Stimulated activated effector memory CD8-positive, alpha-beta T cell treated with anti-CD3 and anti-CD28 coated beads, Interleukin-12 subunit alpha, Interleukin-12 subunit beta, amount 100 ng/mL, for 72 hours (primary cell): ENCODE measurements around the gene ZNF691.
"Not testable (repeated sequence)": the region's sequence is repeated elsewhere in the genome, so short reads cannot be mapped to it uniquely, and the experiment has no call there.

Source experiments
- ATAC-seq: fragments of 150-1000 bp; cut with Tn5 transposase; 2 replicates; pipeline ENCODE4 v1.10.0; 2021
- DNase-seq, 2 donors: peaks; one replicate each; pipeline ENCODE4 v3.0.0; 2021 to 2022; ENCODE audit warnings: low spot score in 2 of 2
- H3K27ac Mint-ChIP-seq: one replicate; pipeline ENCODE4 v1.8.0; 2022; ENCODE audit warnings: mild to moderate bottlenecking, mixed read lengths
- H3K36me3 Mint-ChIP-seq: one replicate; pipeline ENCODE4 v1.8.0; 2022; ENCODE audit warnings: mild to moderate bottlenecking, mixed read lengths
- H3K4me1 Mint-ChIP-seq: one replicate; pipeline ENCODE4 v1.8.0; 2022; ENCODE audit warnings: mixed read lengths
- H3K4me3 Mint-ChIP-seq: one replicate; pipeline ENCODE4 v1.8.0; 2022; ENCODE audit warnings: mild to moderate bottlenecking, mixed read lengths
- H3K9me3 Mint-ChIP-seq: one replicate; pipeline ENCODE4 v1.8.0; 2022; ENCODE audit warnings: mixed read lengths

ZNF691 gene

DNA sequence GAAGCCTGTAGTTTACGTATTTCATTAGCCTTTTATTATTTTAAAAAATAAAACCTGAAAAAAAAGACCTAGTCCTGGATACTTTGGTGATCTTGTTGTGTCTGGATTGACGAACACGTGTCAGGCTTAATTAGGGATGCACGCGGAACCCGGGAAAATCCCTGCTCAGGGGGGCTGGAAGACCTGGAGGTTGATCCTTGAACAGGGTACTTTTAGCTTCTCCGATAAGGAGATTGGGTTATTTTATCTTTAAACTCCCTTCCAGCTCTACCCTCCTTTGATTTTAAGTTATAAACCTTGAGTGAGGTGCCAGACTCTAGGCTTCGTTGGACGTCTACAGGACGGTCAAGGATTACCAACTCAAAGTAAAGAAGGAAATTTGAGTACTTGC, 552 bp upstream of the ZNF691 start:
- H3K4me1 Mint-ChIP-seq, result peaks cover 29% of the 10 kb centered on the region
- H3K36me3 Mint-ChIP-seq, result peaks cover 17% of the 10 kb centered on the region
- peak; percentile 3 for ATAC-seq
- no peak for DNase-seq
- H3K4me3 Mint-ChIP-seq, result peak overlapping the region; percentile 88
- H3K27ac Mint-ChIP-seq, result peak overlapping the region; percentile 82
- H3K9me3 Mint-ChIP-seq, result no peaks in the 10 kb centered on the region

DNA sequence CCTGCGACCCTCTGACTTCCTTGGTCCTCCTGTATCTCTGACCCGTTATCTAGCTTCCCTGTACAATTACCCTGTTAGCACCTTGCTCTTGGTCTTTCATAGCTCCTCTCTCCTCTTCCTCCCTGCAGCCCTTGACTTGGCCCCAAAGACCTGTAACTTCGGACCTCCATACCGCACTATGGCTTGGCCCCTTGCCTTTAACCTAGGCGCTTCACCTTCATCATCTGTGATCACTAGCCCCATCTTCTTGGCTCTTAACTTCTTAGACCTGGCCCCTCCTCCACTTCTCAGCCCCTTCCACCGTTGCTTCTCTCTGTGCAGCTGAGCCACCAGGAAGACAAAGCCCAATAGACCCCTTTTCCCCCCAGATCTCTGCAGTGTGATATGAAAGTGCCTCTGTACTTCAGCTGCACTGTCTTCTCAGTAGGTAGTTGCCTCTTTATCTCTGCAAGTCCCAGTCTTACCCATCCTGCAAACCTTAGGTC, 740 bp downstream of the ZNF691 start:
- Mint-ChIP-seq H3K36me3 (peaks cover 26% of the 10 kb centered on the region), H3K4me3 (peak overlapping the region; percentile 88), H3K4me1 (peaks cover 29% of the 10 kb centered on the region), H3K9me3 (no peaks in the 10 kb centered on the region), H3K27ac (peak overlapping the region; percentile 82)
- ATAC-seq, result no peak
- DNase-seq, result peak in 1 of 2 donors; percentile 62

GRCh38 chr1:42847721-42848460, 1.5 kb downstream of the ZNF691 start:
- Mint-ChIP-seq H3K9me3 (no peaks in the 10 kb centered on the region), H3K4me1 (peaks cover 29% of the 10 kb centered on the region), H3K4me3 (peak overlapping the region; percentile 88), H3K27ac (peak overlapping the region; percentile 82), H3K36me3 (peaks cover 26% of the 10 kb centered on the region)
- peak in 1 of 2 donors; percentile 66 for DNase-seq
- ATAC-seq, result peak; percentile 67

DNA sequence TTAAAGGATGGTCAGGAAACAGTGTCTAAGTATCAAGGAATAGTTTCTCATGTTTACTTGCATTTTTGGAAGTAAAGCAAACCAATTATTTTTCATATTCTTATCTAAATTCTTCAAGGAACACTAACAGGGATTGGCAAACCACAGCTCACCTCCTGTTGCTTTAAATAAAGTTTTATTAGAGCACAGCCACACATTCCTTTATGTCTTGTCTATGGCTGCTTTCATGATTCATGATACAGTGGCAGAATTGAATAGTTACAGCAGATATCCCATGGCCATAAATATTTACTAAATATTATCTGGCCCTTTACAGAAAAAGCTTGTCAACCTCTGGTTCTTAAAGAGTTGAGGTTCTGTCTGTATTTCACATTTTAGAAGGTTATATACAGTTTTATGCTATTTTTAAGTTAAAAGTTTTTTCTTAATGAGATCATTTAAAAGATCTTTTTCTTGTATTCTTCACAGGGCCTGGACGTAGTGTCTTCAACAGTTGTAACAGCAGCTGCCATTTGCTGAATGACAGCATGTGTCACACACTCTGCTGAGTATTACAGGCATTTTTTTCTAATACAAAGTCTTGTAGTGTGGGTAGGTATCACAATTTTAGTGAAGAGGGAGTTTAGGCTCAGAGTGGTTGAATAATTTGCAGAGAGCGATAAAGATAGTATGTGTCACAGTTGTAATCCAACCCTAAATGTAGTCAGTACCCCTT, 2.6 kb downstream of the ZNF691 start:
- peaks cover 29% of the 10 kb centered on the region for H3K4me1 Mint-ChIP-seq
- peaks cover 26% of the 10 kb centered on the region for H3K36me3 Mint-ChIP-seq
- DNase-seq (no peak), ATAC-seq (no peak)
- H3K9me3 Mint-ChIP-seq, result no peaks in the 10 kb centered on the region
- H3K4me3 Mint-ChIP-seq, result peak overlapping the region; percentile 88
- H3K27ac Mint-ChIP-seq, result peak overlapping the region; percentile 82

DNA sequence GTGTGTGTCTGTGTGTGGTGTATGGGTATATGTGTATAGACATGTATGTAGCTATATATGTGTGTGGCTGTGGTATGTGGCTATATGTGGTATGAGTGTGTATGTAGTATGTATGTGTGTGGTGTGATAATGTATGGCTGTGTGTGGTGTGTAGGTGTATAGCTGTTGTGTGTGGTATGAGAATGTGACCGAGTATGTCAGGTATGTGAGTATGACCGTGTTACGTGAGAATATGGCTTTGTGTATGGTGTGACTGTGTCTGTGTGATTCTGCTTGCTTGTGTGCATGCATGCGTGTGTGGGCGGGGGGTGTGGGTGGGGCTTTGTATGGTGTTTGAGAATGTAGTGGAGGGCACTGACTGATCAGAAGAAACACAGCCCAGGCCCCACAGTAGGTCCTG, 3.5 kb downstream of the ZNF691 start:
- Mint-ChIP-seq H3K36me3 (peaks cover 26% of the 10 kb centered on the region), H3K4me1 (peaks cover 29% of the 10 kb centered on the region), H3K9me3 (no peaks in the 10 kb centered on the region), H3K4me3 (no peak overlapping the region), H3K27ac (no peak overlapping the region)
- no peak for DNase-seq
- ATAC-seq, result no peak

GRCh38 chr1:42851420-42851819, 5.0 kb downstream of the ZNF691 start:
- no peak overlapping the region for H3K4me3 Mint-ChIP-seq
- H3K4me1 Mint-ChIP-seq, result peaks cover 29% of the 10 kb centered on the region
- H3K36me3 Mint-ChIP-seq, result peaks cover 26% of the 10 kb centered on the region
- ATAC-seq (no peak), DNase-seq (no peak)
- no peaks in the 10 kb centered on the region for H3K9me3 Mint-ChIP-seq
- no peak overlapping the region for H3K27ac Mint-ChIP-seq

DNA sequence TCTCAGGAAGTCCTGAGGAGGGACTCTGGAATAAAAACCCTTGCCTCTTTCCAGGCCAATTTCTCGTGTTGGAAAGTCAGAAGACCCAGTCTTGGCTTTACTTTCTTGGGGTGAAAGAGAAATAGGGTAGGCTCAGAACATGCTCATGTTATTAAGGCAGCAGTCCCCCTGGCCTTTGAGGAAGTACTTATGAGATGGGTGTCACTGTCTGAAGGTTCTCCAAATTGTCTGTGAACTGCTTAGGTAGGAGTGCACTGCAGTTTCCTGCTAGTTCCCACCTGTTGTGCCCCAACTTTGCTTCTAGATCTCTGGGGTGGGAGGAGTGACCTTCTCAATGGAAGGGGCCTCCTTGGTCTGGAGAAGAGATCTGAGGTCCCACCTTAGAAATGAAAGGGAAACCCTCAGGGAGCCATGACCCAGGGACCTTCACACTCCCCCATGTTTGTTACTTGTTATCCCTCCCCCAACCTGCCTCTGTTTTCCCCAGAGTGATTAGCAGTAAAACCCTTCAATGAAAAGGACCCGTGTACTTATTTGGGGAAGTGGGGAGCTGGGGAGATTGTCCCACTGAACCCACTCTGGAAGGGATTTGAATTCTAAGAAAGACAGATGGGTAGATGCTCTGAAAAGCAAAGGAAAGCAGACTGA, 5.7 kb downstream of the ZNF691 start:
- Mint-ChIP-seq H3K4me1 (peaks cover 25% of the 10 kb centered on the region), H3K36me3 (peaks cover 22% of the 10 kb centered on the region), H3K27ac (no peak overlapping the region), H3K4me3 (no peak overlapping the region), H3K9me3 (no peaks in the 10 kb centered on the region)
- ATAC-seq (no peak), DNase-seq (peak in 1 of 2 donors; percentile 39)

GRCh38 chr1:42852608-42852980, 6.2 kb downstream of the ZNF691 start:
- Mint-ChIP-seq H3K4me1 (peaks cover 20% of the 10 kb centered on the region), H3K9me3 (no peaks in the 10 kb centered on the region), H3K36me3 (peaks cover 20% of the 10 kb centered on the region), H3K27ac (no peak overlapping the region), H3K4me3 (no peak overlapping the region)
- ATAC-seq (no peak), DNase-seq (no peak)

DNA sequence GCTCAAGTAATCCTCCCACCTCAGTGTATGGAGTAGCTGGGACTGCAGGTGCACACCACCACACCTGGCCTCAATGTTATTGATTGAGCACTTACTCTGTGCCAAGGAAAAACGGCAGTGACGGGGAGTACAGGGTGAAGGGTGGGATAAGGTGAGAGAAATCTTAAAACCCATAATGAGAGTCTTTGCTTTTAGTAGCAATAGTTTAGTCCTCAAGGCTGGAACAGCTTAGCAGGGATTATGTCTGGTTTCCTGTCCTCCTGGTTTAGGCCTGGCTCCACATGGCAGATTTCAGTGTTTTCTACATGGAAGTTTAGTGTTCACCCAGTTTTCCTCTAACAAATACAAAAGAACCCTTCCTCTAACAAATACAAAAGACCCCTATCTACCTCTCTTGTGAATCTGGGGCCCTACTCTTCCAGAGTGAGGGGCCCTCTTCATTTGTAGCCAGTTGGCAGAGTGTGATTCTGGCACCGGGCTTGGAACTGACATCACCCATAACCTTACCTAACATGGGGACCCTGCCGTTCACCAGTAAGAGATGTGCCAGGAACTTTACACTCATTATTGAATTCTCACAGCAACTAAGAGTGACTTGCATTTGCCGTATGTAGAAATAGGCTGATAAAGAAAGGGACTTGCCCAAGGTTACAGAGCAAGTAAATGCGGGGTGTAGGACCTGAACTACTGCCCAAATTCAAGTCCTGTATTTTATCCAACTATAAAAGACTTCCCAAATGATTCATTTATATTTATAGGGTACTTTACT, 6.9 kb downstream of the ZNF691 start:
- H3K9me3 Mint-ChIP-seq, result no peaks in the 10 kb centered on the region
- no peak for DNase-seq
- H3K4me1 Mint-ChIP-seq, result peaks cover 13% of the 10 kb centered on the region
- no peak for ATAC-seq
- peaks cover 20% of the 10 kb centered on the region for H3K36me3 Mint-ChIP-seq
- H3K4me3 Mint-ChIP-seq, result no peak overlapping the region
- peak overlapping the region; percentile 13 for H3K27ac Mint-ChIP-seq

GRCh38 chr1:42856554-42856953, 10.1 kb downstream of the ZNF691 start:
- H3K4me3 Mint-ChIP-seq, result not testable (repeated sequence)

DNA sequence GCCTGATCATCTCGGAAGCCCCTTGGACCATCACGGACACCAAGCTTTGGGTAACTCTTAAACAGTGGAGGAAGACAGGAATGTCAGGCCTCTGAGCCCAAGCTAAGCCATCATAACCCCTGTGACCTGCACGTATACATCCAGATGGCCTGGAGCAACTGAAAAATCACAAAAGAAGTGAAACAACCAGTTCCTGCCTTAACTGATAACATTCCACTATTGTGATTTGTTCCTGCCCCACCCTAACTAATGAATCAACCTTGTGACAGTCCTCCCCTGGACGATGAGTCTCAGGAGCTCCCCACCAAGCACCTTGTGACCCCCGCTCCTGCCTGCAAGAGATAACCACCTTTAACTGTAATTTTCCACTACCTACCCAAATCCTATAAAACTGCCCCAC, 13.0 kb downstream of the ZNF691 start:
- not testable (repeated sequence) for H3K27ac Mint-ChIP-seq, H3K9me3 Mint-ChIP-seq, H3K4me3 Mint-ChIP-seq, DNase-seq, H3K36me3 Mint-ChIP-seq, H3K4me1 Mint-ChIP-seq, ATAC-seq

More at GRCh38 chr1:42856554-42856953, 10.1 kb downstream of the ZNF691 start:
- not testable (repeated sequence) for DNase-seq, H3K9me3 Mint-ChIP-seq, H3K36me3 Mint-ChIP-seq, ATAC-seq, H3K4me1 Mint-ChIP-seq, H3K27ac Mint-ChIP-seq

- no peak for ATAC-seq
- Mint-ChIP-seq H3K4me3 (no peak overlapping the region), H3K36me3 (no peaks in the 10 kb centered on the region), H3K9me3 (peaks cover 9% of the 10 kb centered on the region), H3K4me1 (no peaks in the 10 kb centered on the region), H3K27ac (no peak overlapping the region)
- DNase-seq, result no peak
Observed at GRCh38 chr1:42860339-42861013, 14.1 kb downstream of the ZNF691 start.

DNA sequence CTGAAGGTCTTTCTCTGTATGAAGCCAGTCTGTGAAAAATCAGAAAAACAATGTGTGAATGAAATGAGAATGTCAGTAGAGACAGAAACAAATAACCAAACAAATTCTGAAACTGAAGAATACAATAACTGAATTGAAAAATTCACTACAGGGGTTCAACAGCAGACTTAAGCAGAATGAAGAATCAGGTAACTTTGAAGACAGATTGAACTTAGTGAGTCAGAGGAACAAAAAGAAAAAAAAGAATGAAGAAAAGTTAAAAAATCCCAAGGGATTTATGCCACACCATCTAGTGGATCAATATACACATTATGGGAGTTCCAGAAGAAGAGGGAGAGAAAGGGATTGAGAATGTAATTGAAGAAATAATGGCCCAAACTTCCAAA, 14.6 kb downstream of the ZNF691 start:
- Mint-ChIP-seq H3K36me3 (no peaks in the 10 kb centered on the region), H3K27ac (no peak overlapping the region), H3K9me3 (peaks cover 9% of the 10 kb centered on the region), H3K4me1 (no peaks in the 10 kb centered on the region), H3K4me3 (no peak overlapping the region)
- DNase-seq (no peak), ATAC-seq (no peak)

DNA sequence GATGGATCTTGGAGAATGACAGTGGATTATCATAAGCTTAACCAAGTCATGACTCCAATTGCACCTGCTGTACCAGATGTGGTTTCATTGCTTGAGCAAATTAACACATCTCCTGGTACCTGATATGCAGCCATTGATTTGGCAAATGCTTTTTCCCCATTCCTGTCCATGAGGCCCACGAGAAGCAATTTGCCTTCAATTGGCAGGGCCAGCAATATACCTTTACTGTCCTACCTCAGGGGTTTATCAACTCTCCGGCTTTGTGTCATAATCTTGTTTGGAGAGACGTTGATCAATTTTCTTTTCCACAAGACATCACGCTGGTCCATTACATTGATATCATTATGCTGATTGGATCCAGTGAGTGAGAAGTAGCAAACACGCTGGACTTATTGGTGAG, 20.1 kb downstream of the ZNF691 start:
- Mint-ChIP-seq H3K36me3 (no peaks in the 10 kb centered on the region), H3K27ac (no peak overlapping the region), H3K4me3 (no peak overlapping the region), H3K9me3 (no peaks in the 10 kb centered on the region), H3K4me1 (no peaks in the 10 kb centered on the region)
- ATAC-seq (no peak), DNase-seq (no peak)
